GF-D8 (cell line): ENCODE data around the gene EAPP.
"Not testable (repeated sequence)": the region's sequence is repeated elsewhere in the genome, so short reads cannot be mapped to it uniquely, and the experiment has no call there.

ENCODE experiments used
- DNase-seq: peaks from one replicate; lab custom pipeline; 2025; lab: John Stamatoyannopoulos, UW

The EAPP gene

GRCh38 chr14:34538096-34538495 is 1.4 kb downstream of the EAPP start:
- not testable (repeated sequence) for DNase-seq

- no peak for DNase-seq
Measured at GRCh38 chr14:34537677-34538009, 1.9 kb downstream of the EAPP start.

GRCh38 chr14:34536951-34537676 is 2.4 kb downstream of the EAPP start:
- DNase-seq: no peak

- no peak for DNase-seq
Measured at GRCh38 chr14:34527591-34527990, 11.9 kb downstream of the EAPP start.

GRCh38 chr14:34524216-34524615 is 15.3 kb downstream of the EAPP start:
- DNase-seq: not testable (repeated sequence)

GRCh38 chr14:34522496-34522895 is 17.0 kb downstream of the EAPP start:
- no peak for DNase-seq

- not testable (repeated sequence) for DNase-seq
Measured at GRCh38 chr14:34521071-34521470, 18.4 kb downstream of the EAPP start.

- DNase-seq: not testable (repeated sequence)
Measured at GRCh38 chr14:34520304-34520970, 19.1 kb downstream of the EAPP start.

- DNase-seq: no peak
Measured at GRCh38 chr14:34507884-34508283, 31.6 kb downstream of the EAPP start.

GRCh38 chr14:34507459-34507858 is 32.0 kb downstream of the EAPP start:
- no peak for DNase-seq

- DNase-seq: not testable (repeated sequence)
Measured at GRCh38 chr14:34505124-34505491, 34.4 kb downstream of the EAPP start.

GRCh38 chr14:34504027-34504426 is 35.5 kb downstream of the EAPP start:
- DNase-seq: not testable (repeated sequence)

- DNase-seq: no peak
Measured at GRCh38 chr14:34502545-34503225, 36.8 kb downstream of the EAPP start.

- no peak for DNase-seq
Measured at GRCh38 chr14:34502001-34502400, 37.5 kb downstream of the EAPP start.

- no peak for DNase-seq
Measured at GRCh38 chr14:34501004-34501580, 38.4 kb downstream of the EAPP start.

- no peak for DNase-seq
Measured at GRCh38 chr14:34498684-34499412, 40.7 kb downstream of the EAPP start.

GRCh38 chr14:34496679-34497513 is 42.6 kb downstream of the EAPP start:
- DNase-seq: no peak

GRCh38 chr14:34496007-34496678 is 43.4 kb downstream of the EAPP start:
- DNase-seq: no peak

- no peak for DNase-seq
Measured at GRCh38 chr14:34489324-34489723, 50.2 kb downstream of the EAPP start.

- no peak for DNase-seq
Measured at GRCh38 chr14:34488528-34488927, 51.0 kb downstream of the EAPP start.

- DNase-seq: no peak
Measured at GRCh38 chr14:34484726-34485125, 54.8 kb downstream of the EAPP start.
